ENCODE data around the gene RPL23. TPM values are rescaled to one million over a fixed set of nuclear protein-coding genes. Genes with fewer than 3 reads are reported as not detected.

Gene RPL23
- total and polyA plus RNA-seq, 9 of the 15 experiments (the other 6 are each of a cell fraction or from before 2014, with no cell fraction given): 1,745 to 3,667 (median 3,096) TPM

GRCh38 chr17:38799501-38800236, 53.9 kb downstream of the RPL23 start, which contains the start of gene PIP4K2B:
Gene PIP4K2B, minus strand, starts transcription at chr17:38799556. Its CDS starts 132 bp downstream, at chr17:38799424.
- Histone ChIP-seq H4K20me1 (replicated peaks; ENCODE audit: control insufficient read depth, insufficient read depth, low read length) (peaks cover 10% of the 10 kb centered on the region; the same call in 1 of the 2 replicates), H2AFZ (ENCODE audit: low read depth, low read length) (peak within 1 kb of the TSS; percentile 90), H3K27ac (ENCODE audit: extremely low read depth, low read depth, low read length) (peak within 1 kb of the TSS; percentile 98), H3K36me3 (ENCODE audit: control insufficient read depth, insufficient read depth, low read length) (peaks cover 56% of the 10 kb centered on the region), H3K4me1 (replicated peaks in 1 of 2; ENCODE audit: control insufficient read depth in 2 of 2, insufficient read depth in 2 of 2, low read length in 2 of 2) (peaks cover 20% of the 10 kb centered on the region in 2 experiments), H3K27me3 (ENCODE audit: control insufficient read depth in 2 of 2, insufficient read depth in 2 of 2, low read length in 2 of 2) (no peaks in the 10 kb centered on the region), H3K4me2 (ENCODE audit: insufficient read depth, low read length) (peak within 1 kb of the TSS; percentile 93), H3K9ac (ENCODE audit: insufficient read depth in 1 of 2, low read depth in 2 of 2, low read length in 2 of 2) (peak within 1 kb of the TSS; percentile 93 to 96), H3K9me1 (ENCODE audit: control insufficient read depth, insufficient read depth, low read length) (no peaks in the 10 kb centered on the region), H3K9me3 (replicated peaks; ENCODE audit: control insufficient read depth, insufficient read depth, low read depth, low read length) (no peaks in the 10 kb centered on the region), H3K79me2 (ENCODE audit: control insufficient read depth, insufficient read depth, low read length) (peaks cover 37% of the 10 kb centered on the region), H3K4me3 (peak within 1 kb of the TSS; percentile 87)
- intact Hi-C loops (cut with micrococcal nuclease): no loop called here
- WGBS (ENCODE audit: insufficient coverage, low coverage, missing lambda C conversion rate): 0% methylated on average over 23 of the region's 76 CpGs
- no peak for FAIRE-seq
- ATAC-seq: peak; percentile 93
- peak; percentile 97 to 98 (median 97) for DNase-seq (ENCODE audit: extremely low read depth in 1 of 4, low spot score in 3 of 4)
- no TSS peak for BruUV-seq (replicated peaks)
- in situ Hi-C loops (cut with MboI): no loop called here
- POLR2A ChIA-PET: interaction anchor here (0.8 to 2.9 kb wide), 5 partner anchors 25 to 55 kb away, joined by 4 to 10 read pairs (median 4); partner anchors contain the start of genes CWC25 and RPL23
- CTCF ChIA-PET (ENCODE audit: low intra/inter-chr PET ratio): no interaction called here
- TF ChIP-seq TFAM (CRISPR knock-in tag; conservative IDR thresholded peaks at IDR 0.05) (no peak), MAZ (CRISPR knock-in tag; conservative IDR thresholded peaks at IDR 0.05 in 1 of 2, IDR thresholded peaks at IDR 0.05 in 1 of 2) (peak; percentile 84 to 98), CTBP1 (IDR thresholded peaks at IDR 0.05; ENCODE audit: borderline replicate concordance) (peak; percentile 73), GTF2E2 (tag; IDR thresholded peaks at IDR 0.05) (peak; percentile 53; the same call in 1 of the 2 replicates), KAT2B (IDR thresholded peaks at IDR 0.05; ENCODE audit: low read depth, low read length) (no peak), GTF2A2 (tag; IDR thresholded peaks at IDR 0.05) (no peak), YY1 (IDR thresholded peaks at IDR 0.05; ENCODE audit: borderline replicate concordance in 1 of 3, control insufficient read depth in 1 of 3, extremely low read depth in 1 of 3, insufficient read depth in 3 of 3, insufficient read length in 1 of 3, insufficient replicate concordance in 2 of 3, low read depth in 1 of 3, low read length in 2 of 3) (peak; percentile 81 to 98 (median 94)), RBFOX2 (IDR thresholded peaks at IDR 0.05; ENCODE audit: low read depth, low read length) (peak; percentile 92), IFI16 (CRISPR knock-in tag; IDR thresholded peaks at IDR 0.05) (no peak), ZNF407 (IDR thresholded peaks at IDR 0.05; ENCODE audit: low read depth) (no peak)
- TF ChIP-seq, protein P1, sequence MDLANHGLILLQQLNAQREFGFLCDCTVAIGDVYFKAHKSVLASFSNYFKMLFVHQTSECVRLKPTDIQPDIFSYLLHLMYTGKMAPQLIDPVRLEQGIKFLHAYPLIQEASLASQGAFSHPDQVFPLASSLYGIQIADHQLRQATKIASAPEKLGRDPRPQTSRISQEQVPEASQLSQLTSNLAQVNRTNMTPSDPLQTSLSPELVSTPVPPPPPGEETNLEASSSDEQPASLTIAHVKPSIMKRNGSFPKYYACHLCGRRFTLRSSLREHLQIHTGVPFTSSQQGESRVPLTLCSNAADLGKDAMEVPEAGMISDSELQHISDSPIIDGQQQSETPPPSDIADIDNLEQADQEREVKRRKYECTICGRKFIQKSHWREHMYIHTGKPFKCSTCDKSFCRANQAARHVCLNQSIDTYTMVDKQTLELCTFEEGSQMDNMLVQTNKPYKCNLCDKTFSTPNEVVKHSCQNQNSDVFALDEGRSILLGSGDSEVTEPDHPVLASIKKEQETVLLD (IDR thresholded peaks at IDR 0.05): 0 out of 2 replicates have a peak, but pooled peaks have one; percentile 56
